Measurements from ENCODE around the gene BTBD9.
A peak's percentile ranks its signal among the peaks of the same experiment; 100 is the strongest.

The BTBD9 gene

GRCh38 chr6:38272222-38272621 lies 367.5 kb downstream of the BTBD9 start:
- no peak for DNase-seq

- no peak for DNase-seq
Measured at GRCh38 chr6:38271081-38271480, 368.6 kb downstream of the BTBD9 start.

- DNase-seq, result no peak
Measured at GRCh38 chr6:38270367-38270766, 369.4 kb downstream of the BTBD9 start.

- no peak for DNase-seq
Measured at GRCh38 chr6:38269461-38270172, 370.1 kb downstream of the BTBD9 start.

GRCh38 chr6:38268342-38268741 lies 371.4 kb downstream of the BTBD9 start:
- DNase-seq, result no peak

GRCh38 chr6:38266921-38267354 lies 372.8 kb downstream of the BTBD9 start:
- DNase-seq, result no peak

- DNase-seq, result no peak
Measured at GRCh38 chr6:38264605-38265004, 375.1 kb downstream of the BTBD9 start.

- no peak for DNase-seq
Measured at GRCh38 chr6:38262609-38263008, 377.1 kb downstream of the BTBD9 start.

- no peak for DNase-seq
Measured at GRCh38 chr6:38262026-38262425, 377.7 kb downstream of the BTBD9 start.

- DNase-seq, result no peak
Measured at GRCh38 chr6:38261626-38262025, 378.1 kb downstream of the BTBD9 start.

GRCh38 chr6:38259736-38260135 lies 380.0 kb downstream of the BTBD9 start:
- DNase-seq, result no peak

- DNase-seq, result no peak
Measured at GRCh38 chr6:38248500-38249234, 391.1 kb downstream of the BTBD9 start.

- no peak for DNase-seq
Measured at GRCh38 chr6:38245295-38245694, 394.4 kb downstream of the BTBD9 start.

- DNase-seq, result no peak
Measured at GRCh38 chr6:38244869-38245268, 394.9 kb downstream of the BTBD9 start.

GRCh38 chr6:38241200-38241871 lies 398.4 kb downstream of the BTBD9 start:
- no peak for DNase-seq

- DNase-seq, result no peak
Measured at GRCh38 chr6:38239719-38240451, 399.8 kb downstream of the BTBD9 start.

GRCh38 chr6:38236631-38237030 lies 403.1 kb downstream of the BTBD9 start:
- no peak for DNase-seq

- peak in 1 of 2 experiments; percentile 48 for DNase-seq
Measured at GRCh38 chr6:38234934-38235682, 404.6 kb downstream of the BTBD9 start.

GRCh38 chr6:38234141-38234540 lies 405.6 kb downstream of the BTBD9 start:
- DNase-seq, result no peak

- peak in 1 of 2 experiments; percentile 60 for DNase-seq
Measured at GRCh38 chr6:38233161-38233791, 406.5 kb downstream of the BTBD9 start.

GRCh38 chr6:38225766-38226165 lies 414.0 kb downstream of the BTBD9 start:
- DNase-seq, result no peak

GRCh38 chr6:38221251-38221650 lies 418.5 kb downstream of the BTBD9 start:
- no peak for DNase-seq

All from NCI-H526 (cell line).